Raji (cell line): ENCODE results near the gene TSGA10IP.

Experiments used
- POLR2A ChIP-seq: IDR thresholded peaks from 2 replicates; pipeline ENCODE4 v1.6.1; 2011; ENCODE audit warnings: low read depth, low read length, control low read depth; ENCODE audit not compliant: insufficient read depth

TSGA10IP gene

GRCh38 chr11:65912845-65913244, 32.4 kb upstream of the TSGA10IP start:
- no peak for TF ChIP-seq POLR2A

- no peak; the same call in 1 of the 2 replicates for TF ChIP-seq POLR2A
Measured at GRCh38 chr11:65915101-65915820, 30.0 kb upstream of the TSGA10IP start.

- 0 out of 2 replicates have a peak, but pooled peaks have one; percentile 8 for TF ChIP-seq POLR2A
Measured at GRCh38 chr11:65915821-65916251, 29.4 kb upstream of the TSGA10IP start.

GRCh38 chr11:65916391-65916790, 28.9 kb upstream of the TSGA10IP start:
- TF ChIP-seq POLR2A: no peak

GRCh38 chr11:65917077-65917433, 28.2 kb upstream of the TSGA10IP start:
- no peak for TF ChIP-seq POLR2A

GRCh38 chr11:65917434-65918210, 27.7 kb upstream of the TSGA10IP start:
- TF ChIP-seq POLR2A: no peak

GRCh38 chr11:65918211-65919140, 26.8 kb upstream of the TSGA10IP start, which contains the start of gene C11orf68:
Gene C11orf68 (minus strand): TSS chr11:65919062. CDS start chr11:65919031, 31 bp downstream.
- TF ChIP-seq POLR2A: no peak

- TF ChIP-seq POLR2A: peak; percentile 56
Measured at GRCh38 chr11:65919141-65919572, 26.1 kb upstream of the TSGA10IP start, which contains the start of gene DRAP1. Gene DRAP1 (plus strand): TSS chr11:65919426. CDS start chr11:65919502, 76 bp downstream.

- TF ChIP-seq POLR2A: no peak
Measured at GRCh38 chr11:65919573-65920371, 25.5 kb upstream of the TSGA10IP start.

- no peak for TF ChIP-seq POLR2A
Measured at GRCh38 chr11:65920372-65920802, 24.9 kb upstream of the TSGA10IP start.

- TF ChIP-seq POLR2A: no peak
Measured at GRCh38 chr11:65921033-65921555, 24.2 kb upstream of the TSGA10IP start.

GRCh38 chr11:65921876-65922275, 23.4 kb upstream of the TSGA10IP start:
- no peak for TF ChIP-seq POLR2A

GRCh38 chr11:65922565-65922964, 22.7 kb upstream of the TSGA10IP start:
- TF ChIP-seq POLR2A: no peak

GRCh38 chr11:65925397-65925796, 19.9 kb upstream of the TSGA10IP start:
- no peak for TF ChIP-seq POLR2A
